Measurements from ENCODE around the gene XIAP.

DNA sequence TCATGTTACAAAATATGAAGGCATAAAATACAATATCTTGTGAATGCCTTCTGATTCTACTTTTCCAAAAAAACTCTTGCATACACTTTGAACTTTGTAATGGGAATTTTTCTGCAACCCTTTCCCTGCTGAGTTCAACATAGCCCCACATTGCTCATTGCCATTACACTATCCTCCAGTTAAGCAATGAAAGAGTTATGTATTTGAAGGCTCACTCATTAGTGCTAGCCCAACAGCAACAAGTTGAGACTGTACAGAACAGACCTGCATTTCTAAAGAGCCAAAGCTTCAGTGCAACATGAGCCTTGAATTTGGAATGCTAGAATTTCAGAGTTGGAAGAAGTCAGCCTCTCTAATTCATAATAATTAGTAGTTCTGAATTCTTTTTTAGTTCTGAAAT lies 57.2 kb downstream of the XIAP start:
- TF ChIP-seq, protein P1, sequence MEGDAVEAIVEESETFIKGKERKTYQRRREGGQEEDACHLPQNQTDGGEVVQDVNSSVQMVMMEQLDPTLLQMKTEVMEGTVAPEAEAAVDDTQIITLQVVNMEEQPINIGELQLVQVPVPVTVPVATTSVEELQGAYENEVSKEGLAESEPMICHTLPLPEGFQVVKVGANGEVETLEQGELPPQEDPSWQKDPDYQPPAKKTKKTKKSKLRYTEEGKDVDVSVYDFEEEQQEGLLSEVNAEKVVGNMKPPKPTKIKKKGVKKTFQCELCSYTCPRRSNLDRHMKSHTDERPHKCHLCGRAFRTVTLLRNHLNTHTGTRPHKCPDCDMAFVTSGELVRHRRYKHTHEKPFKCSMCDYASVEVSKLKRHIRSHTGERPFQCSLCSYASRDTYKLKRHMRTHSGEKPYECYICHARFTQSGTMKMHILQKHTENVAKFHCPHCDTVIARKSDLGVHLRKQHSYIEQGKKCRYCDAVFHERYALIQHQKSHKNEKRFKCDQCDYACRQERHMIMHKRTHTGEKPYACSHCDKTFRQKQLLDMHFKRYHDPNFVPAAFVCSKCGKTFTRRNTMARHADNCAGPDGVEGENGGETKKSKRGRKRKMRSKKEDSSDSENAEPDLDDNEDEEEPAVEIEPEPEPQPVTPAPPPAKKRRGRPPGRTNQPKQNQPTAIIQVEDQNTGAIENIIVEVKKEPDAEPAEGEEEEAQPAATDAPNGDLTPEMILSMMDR (IDR thresholded peaks at IDR 0.05; ENCODE audit: low read depth, low read length, poor library complexity, severe bottlenecking), result no peak
- TF ChIP-seq EZH2phosphoT487 (IDR thresholded peaks at IDR 0.05; ENCODE audit: borderline replicate concordance, low read length), result no peak

All from DOHH2 (cell line).